HG02678 (cell line): ENCODE data around the gene NUF2.
"Not testable (repeated sequence)": the region's sequence is repeated elsewhere in the genome, so short reads cannot be mapped to it uniquely, and the experiment has no call there.

Experiments
- ATAC-seq: cut with Tn5 transposase; IDR thresholded peaks from one replicate; pipeline ENCODE4 v1.9.1; 2021; ENCODE audit warnings: mild to moderate bottlenecking, moderate library complexity; ENCODE audit not compliant: unreplicated experiment

NUF2 gene

GRCh38 chr1:163331116-163331515 lies 9.4 kb downstream of the NUF2 start:
- no peak for ATAC-seq

- no peak for ATAC-seq
Observed at GRCh38 chr1:163335216-163335615, 13.5 kb downstream of the NUF2 start.

GRCh38 chr1:163337631-163338030 lies 15.9 kb downstream of the NUF2 start:
- no peak for ATAC-seq

GRCh38 chr1:163346326-163346870 lies 24.6 kb downstream of the NUF2 start:
- ATAC-seq, result no peak

GRCh38 chr1:163347106-163347505 lies 25.4 kb downstream of the NUF2 start:
- ATAC-seq, result no peak

GRCh38 chr1:163351912-163352311 lies 30.2 kb downstream of the NUF2 start:
- no peak for ATAC-seq

GRCh38 chr1:163357378-163357777 lies 35.6 kb downstream of the NUF2 start:
- ATAC-seq, result no peak

GRCh38 chr1:163358172-163358571 lies 36.4 kb downstream of the NUF2 start:
- ATAC-seq, result not testable (repeated sequence)

GRCh38 chr1:163361123-163361934 lies 39.6 kb downstream of the NUF2 start:
- peak; percentile 74 for ATAC-seq

- ATAC-seq, result no peak
Observed at GRCh38 chr1:163365186-163365585, 43.4 kb downstream of the NUF2 start.

- no peak for ATAC-seq
Observed at GRCh38 chr1:163366555-163366954, 44.8 kb downstream of the NUF2 start.

GRCh38 chr1:163367721-163368120 lies 46.0 kb downstream of the NUF2 start:
- ATAC-seq, result no peak

- ATAC-seq, result no peak
Observed at GRCh38 chr1:163372576-163372975, 50.8 kb downstream of the NUF2 start.

- ATAC-seq, result no peak
Observed at GRCh38 chr1:163378554-163378953, 56.8 kb downstream of the NUF2 start.

- no peak for ATAC-seq
Observed at GRCh38 chr1:163379801-163380200, 58.0 kb downstream of the NUF2 start.

GRCh38 chr1:163381487-163382184 lies 59.9 kb downstream of the NUF2 start:
- no peak for ATAC-seq

- no peak for ATAC-seq
Observed at GRCh38 chr1:163382395-163382794, 60.6 kb downstream of the NUF2 start.

- ATAC-seq, result no peak
Observed at GRCh38 chr1:163387146-163387545, 65.4 kb downstream of the NUF2 start.

- ATAC-seq, result no peak
Observed at GRCh38 chr1:163388970-163389369, 67.2 kb downstream of the NUF2 start.

GRCh38 chr1:163395790-163396189 lies 74.0 kb downstream of the NUF2 start:
- ATAC-seq, result no peak

GRCh38 chr1:163397451-163398200 lies 75.9 kb downstream of the NUF2 start:
- no peak for ATAC-seq
